HepG2 (cell line): ENCODE data around the gene DCST2. TPM values are rescaled to one million over a fixed set of nuclear protein-coding genes. Genes with fewer than 3 reads are reported as not detected.
A peak's percentile ranks its signal among the peaks of the same experiment; 100 is the strongest.

Source experiments
- ATAC-seq: fragments of 200-7000 bp; cut with Tn5 transposase; 3 replicates; pipeline ENCODE4 v1.9.1; 2020; ENCODE audit warnings: mild to moderate bottlenecking, moderate library complexity
- BruUV-seq: library from RNA; stranded (reverse); fragments of 400-500 nt; replicated peaks from 2 replicates; lab custom pipeline; 2021; lab: Mats Ljungman, UMichigan
- CTCF ChIA-PET: fragments of 300-600 bp; formaldehyde crosslinking; extraction: SDS; loops from one replicate; lab custom pipeline; 2021; ENCODE audit warnings: low total read pairs, inconsistent platforms, low intra/inter-chr PET ratio; lab: Yijun Ruan, JAX
- POLR2A ChIA-PET: fragments of 350-600 bp; sonication (Branson Sonifier 250); formaldehyde crosslinking; loops from one replicate; lab custom pipeline; 2020; ENCODE audit warnings: antibody characterized with exemption, inconsistent platforms; lab: Yijun Ruan, JAX
- DNase-seq: peaks from one replicate; pipeline ENCODE4 v3.0.0-alpha.2; 2015; ENCODE audit warnings: low spot score
- FAIRE-seq: peaks from 3 replicates; lab custom pipeline; 2011; peaks lifted over from hg19 to GRCh38; lab: Jason Lieb, UNC
- H2AFZ ChIP-seq: one replicate; pipeline ENCODE4 v1.6.1; 2011; ENCODE audit warnings: low read length, inconsistent platforms
- H3K27ac ChIP-seq: fragments of 300-600 bp; 3 replicates; pipeline ENCODE4 v1.8.0; 2011; ENCODE audit warnings: mixed run types, mild to moderate bottlenecking, mixed read lengths, low read length, inconsistent platforms; ENCODE audit not compliant: insufficient read depth; ENCODE audit errors: extremely low read length
- H3K27me3 ChIP-seq, 2 experiments: fragments of 200-600 bp in 1 of 2; 2 replicates in 1 of 2; 3 replicates in 1 of 2; pipeline versions ENCODE4 v1.6.0 to v1.8.0; 2011; ENCODE audit warnings: low read length in 2 of 2, mild to moderate bottlenecking in 2 of 2, moderate library complexity in 2 of 2, inconsistent platforms in 1 of 2; ENCODE audit not compliant: insufficient read depth in 2 of 2, control insufficient read depth in 1 of 2
- H3K36me3 ChIP-seq, 2 experiments: fragments of 200-600 bp in 1 of 2; replicated peaks in 1 of 2; 2 replicates in 1 of 2; 3 replicates in 1 of 2; pipeline versions ENCODE4 v1.5.1 to v1.8.0; 2011; ENCODE audit warnings: low read length in 2 of 2, inconsistent platforms in 1 of 2; ENCODE audit not compliant: insufficient read depth in 2 of 2, control insufficient read depth in 1 of 2
- H3K4me1 ChIP-seq: 2 replicates; pipeline ENCODE4 v1.5.1; 2012; ENCODE audit warnings: low read length, inconsistent platforms; ENCODE audit not compliant: insufficient read depth
- H3K4me2 ChIP-seq: 2 replicates; pipeline ENCODE4 v1.6.0; 2011; ENCODE audit warnings: low read depth, low read length, inconsistent platforms
- H3K4me3 ChIP-seq, 3 experiments: fragments of 200-600 bp in 1 of 3; sonication (generic), shearing (Covaris generic) in 1 of 3; replicated peaks in 1 of 3; 2 replicates each; pipeline ENCODE4 v1.5.1; 2011 to 2016; ENCODE audit warnings: low read length in 3 of 3, inconsistent platforms in 2 of 3, low read depth in 2 of 3, mild to moderate bottlenecking in 2 of 3, control low read depth in 1 of 3, mixed read lengths in 1 of 3; ENCODE audit not compliant: insufficient read depth in 1 of 3
- H3K79me2 ChIP-seq: one replicate; pipeline ENCODE4 v1.6.1; 2011; ENCODE audit warnings: low read length, inconsistent platforms; ENCODE audit not compliant: insufficient read depth
- H3K9ac ChIP-seq: 2 replicates; pipeline ENCODE4 v1.6.0; 2011; ENCODE audit warnings: mild to moderate bottlenecking, low read depth, low read length, inconsistent platforms; ENCODE audit not compliant: insufficient read depth
- H3K9me3 ChIP-seq: 2 replicates; pipeline ENCODE4 v1.5.1; 2012; ENCODE audit warnings: mild to moderate bottlenecking, low read length
- H4K20me1 ChIP-seq: 2 replicates; pipeline ENCODE4 v1.6.0; 2011; ENCODE audit warnings: inconsistent platforms, mild to moderate bottlenecking, low read length, moderate library complexity; ENCODE audit not compliant: insufficient read depth
- ATAD3A ChIP-seq: sonication (generic); formaldehyde crosslinking; IDR thresholded peaks from 2 replicates; pipeline ENCODE4 v1.4.0; 2020; ENCODE audit warnings: missing genetic modification reagents
- RARG ChIP-seq: sonication (generic); formaldehyde crosslinking; IDR thresholded peaks from 2 replicates; pipeline ENCODE4 v1.4.0; 2020; ENCODE audit warnings: low read depth, mild to moderate bottlenecking, missing genetic modification reagents
- RBFOX2 ChIP-seq: fragments of 200-400 bp; formaldehyde crosslinking; IDR thresholded peaks from 2 replicates; pipeline ENCODE4 v1.6.1; 2017; ENCODE audit warnings: low read depth, mild to moderate bottlenecking, low read length
- WGBS: methylation state at CpG from one replicate; pipeline ENCODE4 v1.1.6; 2017; ENCODE audit warnings: low lambda C conversion rate; 5-methylcytosine and 5-hydroxymethylcytosine counted together
- in situ Hi-C: cut with HindIII; loops from 2 replicates; pipeline ENCODE4 v1.10.0; 2017; ENCODE audit warnings: low pct_unique_long_range_greater_than_20kb; ENCODE audit not compliant: extremely low pct_ligation_motif_present
- intact Hi-C: fragments of 100-400 bp; cut with micrococcal nuclease; formaldehyde crosslinking; loops from one replicate; pipeline ENCODE4 v1.10.0; 2022; ENCODE audit not compliant: unreplicated experiment
- polyA plus RNA-seq, 8 experiments: library from polyadenylated mRNA; depleted of rRNA in 3 of 8; stranded (reverse) in 7 of 8; unstranded in 1 of 8; fragments of >200 nt; fragmentation: Illumina TruSeq in 4 of 8; extraction: Trizol in 4 of 8; gene quantifications; 2 replicates each; pipeline versions ENCODE4 v1.2.1 to v1.2.3, GENCODE V29; 2011 to 2016; ENCODE audit warnings: low read depth in 4 of 8, missing spikeins in 1 of 8, mixed read lengths in 1 of 8; ENCODE audit not compliant: insufficient read depth in 1 of 8
- total RNA-seq, 5 experiments: library from RNA; depleted of rRNA; stranded (reverse); fragments of >200 nt; fragmentation: Illumina TruSeq; extraction: Trizol; gene quantifications; 2 replicates each; pipeline ENCODE4 v1.2.3, GENCODE V29; 2016; ENCODE audit warnings: low read depth in 1 of 5
- TF ChIP-seq, protein P1 (sequence below): sonication (generic); formaldehyde crosslinking; IDR thresholded peaks from 2 replicates; pipeline ENCODE4 v1.4.0; 2020; ENCODE audit warnings: mild to moderate bottlenecking, missing genetic modification reagents, borderline replicate concordance

The DCST2 gene
- total and polyA plus RNA-seq, 2 of the 13 experiments (the other 11 are each of a cell fraction or from before 2014, with no cell fraction given): 0.74 TPM; not detected in 1

DNA sequence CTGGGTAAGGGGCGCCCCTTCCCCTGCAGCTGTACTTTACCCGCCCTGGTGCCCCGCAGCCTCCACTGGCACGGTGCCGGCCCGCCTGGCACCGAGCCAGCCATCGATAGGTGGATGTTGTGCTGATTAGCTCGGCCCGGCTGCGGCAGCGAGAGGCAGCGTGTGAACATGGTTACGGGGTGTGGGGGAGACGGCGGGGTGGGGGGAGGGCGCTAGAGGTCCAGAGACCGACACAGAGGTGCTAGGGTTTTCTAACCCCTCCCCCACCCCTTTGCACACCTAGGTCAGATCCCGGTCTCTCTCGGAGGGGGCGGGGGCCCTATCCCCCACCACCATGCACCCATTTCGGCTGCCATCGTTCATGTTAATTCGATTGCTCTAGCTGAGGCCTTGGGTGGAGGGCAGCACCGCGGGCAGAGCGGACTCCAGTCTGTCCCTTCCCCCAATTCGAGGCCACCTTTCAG, 36.6 kb upstream of the DCST2 start:
- Histone ChIP-seq H3K4me3 (peak overlapping the region; percentile 8 to 63 (median 19); a peak in 3 of 6 replicates), H4K20me1 (no peaks in the 10 kb centered on the region), H3K9ac (no peak overlapping the region; the same call in 1 of the 2 replicates), H3K4me1 (peaks cover 21% of the 10 kb centered on the region), H3K27ac (no peak overlapping the region), H3K79me2 (no peaks in the 10 kb centered on the region), H3K27me3 (peaks cover 5 to 34% of the 10 kb centered on the region in 2 experiments), H3K36me3 (peaks cover 3 to 7% of the 10 kb centered on the region in 2 experiments; a peak in 3 of 5 replicates), H2AFZ (no peak overlapping the region), H3K4me2 (peak overlapping the region; percentile 83), H3K9me3 (no peaks in the 10 kb centered on the region)
- WGBS: 87% methylated on average over 22 of the region's 28 CpGs
- TF ChIP-seq, protein P1, sequence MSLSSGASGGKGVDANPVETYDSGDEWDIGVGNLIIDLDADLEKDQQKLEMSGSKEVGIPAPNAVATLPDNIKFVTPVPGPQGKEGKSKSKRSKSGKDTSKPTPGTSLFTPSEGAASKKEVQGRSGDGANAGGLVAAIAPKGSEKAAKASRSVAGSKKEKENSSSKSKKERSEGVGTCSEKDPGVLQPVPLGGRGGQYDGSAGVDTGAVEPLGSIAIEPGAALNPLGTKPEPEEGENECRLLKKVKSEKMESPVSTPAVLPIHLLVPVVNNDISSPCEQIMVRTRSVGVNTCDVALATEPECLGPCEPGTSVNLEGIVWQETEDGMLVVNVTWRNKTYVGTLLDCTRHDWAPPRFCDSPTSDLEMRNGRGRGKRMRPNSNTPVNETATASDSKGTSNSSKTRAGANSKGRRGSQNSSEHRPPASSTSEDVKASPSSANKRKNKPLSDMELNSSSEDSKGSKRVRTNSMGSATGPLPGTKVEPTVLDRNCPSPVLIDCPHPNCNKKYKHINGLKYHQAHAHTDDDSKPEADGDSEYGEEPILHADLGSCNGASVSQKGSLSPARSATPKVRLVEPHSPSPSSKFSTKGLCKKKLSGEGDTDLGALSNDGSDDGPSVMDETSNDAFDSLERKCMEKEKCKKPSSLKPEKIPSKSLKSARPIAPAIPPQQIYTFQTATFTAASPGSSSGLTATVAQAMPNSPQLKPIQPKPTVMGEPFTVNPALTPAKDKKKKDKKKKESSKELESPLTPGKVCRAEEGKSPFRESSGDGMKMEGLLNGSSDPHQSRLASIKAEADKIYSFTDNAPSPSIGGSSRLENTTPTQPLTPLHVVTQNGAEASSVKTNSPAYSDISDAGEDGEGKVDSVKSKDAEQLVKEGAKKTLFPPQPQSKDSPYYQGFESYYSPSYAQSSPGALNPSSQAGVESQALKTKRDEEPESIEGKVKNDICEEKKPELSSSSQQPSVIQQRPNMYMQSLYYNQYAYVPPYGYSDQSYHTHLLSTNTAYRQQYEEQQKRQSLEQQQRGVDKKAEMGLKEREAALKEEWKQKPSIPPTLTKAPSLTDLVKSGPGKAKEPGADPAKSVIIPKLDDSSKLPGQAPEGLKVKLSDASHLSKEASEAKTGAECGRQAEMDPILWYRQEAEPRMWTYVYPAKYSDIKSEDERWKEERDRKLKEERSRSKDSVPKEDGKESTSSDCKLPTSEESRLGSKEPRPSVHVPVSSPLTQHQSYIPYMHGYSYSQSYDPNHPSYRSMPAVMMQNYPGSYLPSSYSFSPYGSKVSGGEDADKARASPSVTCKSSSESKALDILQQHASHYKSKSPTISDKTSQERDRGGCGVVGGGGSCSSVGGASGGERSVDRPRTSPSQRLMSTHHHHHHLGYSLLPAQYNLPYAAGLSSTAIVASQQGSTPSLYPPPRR: no peak
- TF ChIP-seq ATAD3A: no peak
- 0 out of 2 replicates have a peak, but pooled peaks have one; percentile 49 for TF ChIP-seq RBFOX2
- no peak for TF ChIP-seq RARG (CRISPR knock-in tag)
- ChIA-PET CTCF (interaction anchor here (1.2 kb wide), 1 partner anchor 15 kb away, joined by 3 read pairs; no protein-coding TSS in a partner anchor), POLR2A (interaction anchor here (0.9 to 1.3 kb wide), 4 partner anchors 10 to 69 kb away, joined by 3 to 4 read pairs (median 4); no protein-coding TSS in a partner anchor)
- FAIRE-seq (no peak), ATAC-seq (no peak), DNase-seq (no peak)
- BruUV-seq: no TSS peak
- in situ Hi-C loops: no loop called here
- intact Hi-C loops: no loop called here
